Naive B cell (primary cell): ENCODE data around the gene CRMP1. TPM values are rescaled to one million over a fixed set of nuclear protein-coding genes. Genes with fewer than 3 reads are reported as not detected.
A peak's percentile ranks its signal among the peaks of the same experiment; 100 is the strongest.

Experiments used
- ATAC-seq, 2 donors: fragments of 150-1000 bp; cut with Tn5 transposase; 2 replicates each; pipeline ENCODE4 v1.10.0; 2021; ENCODE audit warnings: low read depth in 2 of 2, mild to moderate bottlenecking in 2 of 2, moderate library complexity in 2 of 2
- DNase-seq: peaks from one replicate; pipeline ENCODE4 v3.0.0; 2022
- H3K27ac Mint-ChIP-seq, 6 donors: one replicate each; pipeline ENCODE4 v1.8.0; 2020 to 2022; ENCODE audit warnings: mild to moderate bottlenecking in 6 of 6, mixed read lengths in 6 of 6, moderate library complexity in 5 of 6, inconsistent platforms in 2 of 6
- H3K27me3 Mint-ChIP-seq, 3 donors: one replicate each; pipeline ENCODE4 v1.8.0; 2021 to 2022; ENCODE audit warnings: mixed read lengths in 3 of 3, mild to moderate bottlenecking in 1 of 3
- H3K36me3 Mint-ChIP-seq, 2 donors: one replicate each; pipeline ENCODE4 v1.8.0; 2020 to 2022; ENCODE audit warnings: mixed read lengths in 2 of 2, inconsistent platforms in 1 of 2, mild to moderate bottlenecking in 1 of 2
- H3K4me1 Mint-ChIP-seq, 3 donors: one replicate each; pipeline ENCODE4 v1.8.0; 2020 to 2022; ENCODE audit warnings: mixed read lengths in 3 of 3, inconsistent platforms in 1 of 3, mild to moderate bottlenecking in 1 of 3, moderate library complexity in 1 of 3
- H3K4me3 Mint-ChIP-seq, 8 donors: one replicate each; pipeline ENCODE4 v1.8.0; 2020 to 2022; ENCODE audit warnings: mild to moderate bottlenecking in 8 of 8, mixed read lengths in 8 of 8, moderate library complexity in 8 of 8, inconsistent platforms in 2 of 8
- H3K9me3 Mint-ChIP-seq, 7 donors: one replicate each; pipeline ENCODE4 v1.8.0; 2020 to 2022; ENCODE audit warnings: mixed read lengths in 7 of 7, mild to moderate bottlenecking in 5 of 7, inconsistent platforms in 2 of 7, moderate library complexity in 1 of 7
- polyA plus RNA-seq, 6 donors: library from polyadenylated mRNA; unstranded; fragments of 300-500 nt; fragmentation: Illumina TruSeq; gene quantifications; one replicate each; pipeline ENCODE4 v1.2.3, GENCODE V29; 2021; ENCODE audit warnings: low read depth in 6 of 6

The CRMP1 gene
- polyA plus RNA-seq, 6 donors from 2014 or later, result 0.49 to 3.5 (median 1.3) TPM; not detected in 1

DNA sequence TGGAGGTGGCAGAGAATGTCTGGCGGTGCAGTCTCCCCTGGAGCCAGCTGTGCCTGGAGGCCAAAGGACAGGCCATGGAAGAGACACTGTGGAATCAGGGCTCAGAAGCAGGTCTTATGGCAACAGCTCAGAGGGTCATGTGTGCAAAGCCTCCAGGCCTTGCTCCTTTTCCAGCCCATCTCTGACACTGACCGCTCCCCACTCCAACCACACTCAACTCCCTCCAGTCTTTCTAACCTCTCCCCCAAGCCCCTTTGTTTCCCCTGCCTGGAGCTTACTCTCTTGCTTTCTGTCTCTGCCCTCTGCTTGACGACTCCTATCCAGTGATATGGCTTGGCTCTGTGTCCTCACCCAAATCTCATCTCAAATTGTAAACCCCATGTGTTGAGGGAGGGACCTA, 34.2 kb upstream of the CRMP1 start:
- Mint-ChIP-seq H3K36me3 (no peaks in the 10 kb centered on the region), H3K4me1 (peaks cover 4 to 10% (median 9%) of the 10 kb centered on the region in 3 donors), H3K9me3 (peaks cover 0 to 6% (median 3%) of the 10 kb centered on the region in 7 donors), H3K27ac (no peak overlapping the region), H3K27me3 (peaks cover 14 to 26% (median 21%) of the 10 kb centered on the region in 3 donors), H3K4me3 (no peak overlapping the region)
- no peak for ATAC-seq
- DNase-seq, result no peak

DNA sequence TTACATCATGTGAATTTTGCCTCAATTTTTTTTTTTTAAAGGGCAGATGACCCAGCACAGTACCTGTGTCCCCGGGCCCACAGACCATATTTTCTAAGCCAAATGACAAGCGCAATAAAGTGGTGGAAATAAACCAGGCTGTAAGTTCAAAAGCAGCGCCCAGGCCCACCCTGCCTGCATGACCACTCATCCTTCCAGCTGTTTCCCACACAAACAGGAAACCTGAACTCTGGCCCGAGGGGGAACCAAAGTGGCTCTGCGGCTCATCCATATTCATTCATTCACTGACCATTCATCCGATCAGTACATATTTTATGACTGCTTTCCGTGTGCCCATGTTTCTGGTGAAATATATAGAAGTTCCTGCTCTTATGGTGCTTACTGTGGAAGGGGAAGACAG, 33.7 kb upstream of the CRMP1 start:
- peaks cover 4 to 10% (median 9%) of the 10 kb centered on the region in 3 donors for H3K4me1 Mint-ChIP-seq

DNA sequence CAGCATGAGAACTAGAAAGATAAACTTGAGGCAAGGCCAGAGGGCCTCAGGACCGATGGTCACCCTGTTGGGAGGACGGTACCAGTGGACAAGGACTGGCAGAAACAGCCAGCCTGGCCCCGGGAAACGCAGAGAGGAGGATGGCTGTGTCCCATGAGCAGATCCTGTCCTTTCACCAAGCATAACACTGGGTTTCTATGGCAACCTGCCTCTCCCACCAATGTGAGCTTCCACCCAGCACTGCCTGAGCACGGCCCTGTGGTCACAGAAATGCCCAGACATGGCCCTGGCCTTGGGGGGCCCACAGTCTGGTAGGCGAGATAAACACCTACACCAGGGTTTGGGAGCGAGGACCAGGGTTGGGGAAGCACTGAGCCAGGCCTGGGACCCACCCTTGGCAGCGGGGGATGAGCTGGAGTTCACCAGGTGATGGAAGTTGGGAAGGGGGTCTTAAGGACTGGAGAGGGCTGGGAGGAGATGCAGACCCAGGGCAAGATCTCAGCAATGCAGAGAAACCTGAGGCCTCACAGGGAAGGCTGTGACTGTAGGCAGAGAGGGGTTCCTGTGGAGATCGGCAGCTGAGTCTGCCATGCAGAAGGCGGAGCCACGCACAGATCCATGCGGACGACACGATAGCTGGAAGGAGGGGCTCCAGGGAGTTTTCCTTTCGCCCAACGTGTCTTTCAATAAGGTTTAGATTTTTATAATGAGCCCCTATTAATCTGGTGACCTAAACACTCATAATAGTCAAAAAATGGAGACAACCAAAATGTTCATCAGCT, 32.7 kb upstream of the CRMP1 start:
- Mint-ChIP-seq H3K27ac (no peak overlapping the region), H3K9me3 (peaks cover 0 to 6% (median 3%) of the 10 kb centered on the region in 7 donors), H3K27me3 (peaks cover 23 to 29% (median 24%) of the 10 kb centered on the region in 3 donors), H3K4me3 (peak overlapping the region in 1 of 8 donors; percentile 76), H3K4me1 (peaks cover 4 to 10% (median 9%) of the 10 kb centered on the region in 3 donors), H3K36me3 (no peaks in the 10 kb centered on the region)
- ATAC-seq (no peak), DNase-seq (no peak)

More for the DNA sequence above, 33.7 kb upstream of the CRMP1 start:
- no peak overlapping the region for H3K4me3 Mint-ChIP-seq
- peaks cover 0 to 6% (median 3%) of the 10 kb centered on the region in 7 donors for H3K9me3 Mint-ChIP-seq
- no peaks in the 10 kb centered on the region for H3K36me3 Mint-ChIP-seq
- DNase-seq (no peak), ATAC-seq (no peak)
- H3K27me3 Mint-ChIP-seq, result peaks cover 17 to 25% (median 22%) of the 10 kb centered on the region in 3 donors
- H3K27ac Mint-ChIP-seq, result peak overlapping the region in 1 of 6 donors; percentile 8

DNA sequence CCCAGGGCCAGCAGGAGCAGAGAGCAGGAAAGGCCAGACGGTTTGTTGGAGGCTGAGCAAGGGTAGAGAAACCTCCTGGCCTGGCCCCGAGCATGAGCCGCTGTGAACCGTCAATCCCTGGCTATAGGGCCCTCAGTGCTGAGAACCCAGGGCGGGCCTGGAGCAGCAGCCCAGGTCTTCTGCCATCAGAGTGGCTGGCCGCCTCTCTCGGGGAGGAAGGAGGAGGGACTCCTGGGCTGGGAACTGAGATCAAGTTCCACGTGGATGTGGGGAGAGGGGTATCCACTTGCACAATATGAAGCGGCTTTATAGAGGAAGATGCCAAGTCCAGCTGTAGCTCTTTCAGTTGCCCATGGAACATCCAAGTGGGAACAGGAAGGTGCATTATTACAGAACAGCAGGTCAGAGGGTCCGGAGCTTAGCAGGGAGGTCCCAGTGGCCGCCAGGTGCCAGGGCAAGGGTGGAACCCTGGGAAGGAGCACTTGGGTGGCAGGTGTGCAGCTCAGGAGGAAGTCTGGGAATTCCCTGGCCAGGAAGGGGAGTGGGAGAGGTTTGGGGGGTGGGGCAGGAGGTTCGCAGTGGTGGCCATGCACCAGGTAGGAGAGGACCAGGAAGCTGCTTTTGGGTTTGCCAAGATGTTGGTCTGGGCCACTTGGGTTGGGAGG, 31.7 kb upstream of the CRMP1 start:
- Mint-ChIP-seq H3K4me3 (peak overlapping the region in 2 of 8 donors; percentile 29 to 74), H3K36me3 (peaks cover 0 to 4% of the 10 kb centered on the region in 2 donors), H3K27me3 (peaks cover 25 to 33% (median 26%) of the 10 kb centered on the region in 3 donors), H3K4me1 (peaks cover 4 to 10% (median 9%) of the 10 kb centered on the region in 3 donors), H3K27ac (no peak overlapping the region), H3K9me3 (peaks cover 0 to 6% (median 3%) of the 10 kb centered on the region in 7 donors)
- ATAC-seq (no peak), DNase-seq (no peak)

DNA sequence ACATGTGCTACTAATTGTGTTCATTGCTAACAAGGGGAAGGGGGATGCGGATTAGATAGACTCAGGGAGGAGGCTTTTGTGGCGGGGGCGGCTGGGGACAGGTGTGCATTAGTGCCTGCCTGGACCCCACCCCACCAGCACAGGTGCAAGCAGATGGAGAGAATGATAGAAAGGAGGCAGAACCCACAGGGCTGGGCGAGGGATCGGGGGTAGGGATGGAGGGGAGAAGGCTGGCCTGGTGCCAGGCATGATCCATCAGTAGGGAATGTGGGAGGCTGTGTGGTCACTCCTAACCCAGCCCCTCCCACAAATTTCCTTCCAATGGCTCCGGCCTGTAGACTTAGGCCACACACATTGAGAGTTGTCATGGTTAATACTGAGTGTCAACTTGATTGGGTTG, 30.5 kb upstream of the CRMP1 start:
- DNase-seq (no peak), ATAC-seq (no peak)
- Mint-ChIP-seq H3K36me3 (peaks cover 0 to 4% of the 10 kb centered on the region in 2 donors), H3K27ac (no peak overlapping the region), H3K9me3 (peaks cover 0 to 6% (median 3%) of the 10 kb centered on the region in 7 donors), H3K27me3 (peaks cover 29 to 43% (median 34%) of the 10 kb centered on the region in 3 donors), H3K4me3 (no peak overlapping the region), H3K4me1 (peaks cover 4 to 11% (median 10%) of the 10 kb centered on the region in 3 donors)

DNA sequence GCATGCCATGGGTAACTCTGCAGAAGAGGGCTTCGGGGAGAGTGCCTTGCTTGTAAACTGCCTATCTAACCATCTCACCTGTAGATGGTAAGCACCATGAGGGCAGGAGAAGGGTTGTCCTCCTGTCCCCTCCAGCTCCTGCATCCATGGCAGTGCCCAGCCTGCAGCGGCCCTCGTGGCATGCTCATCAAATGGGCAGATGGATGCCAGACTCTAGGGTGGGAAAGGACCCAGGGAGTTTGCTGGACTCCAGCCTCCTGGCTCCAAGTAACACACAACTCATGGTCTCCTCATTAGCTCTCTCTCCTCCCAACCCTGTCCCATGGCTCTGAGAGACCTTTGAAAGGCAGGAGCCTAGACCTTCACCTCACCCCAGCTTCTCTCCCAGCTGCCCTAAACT, 29.7 kb upstream of the CRMP1 start:
- DNase-seq, result no peak
- Mint-ChIP-seq H3K36me3 (peaks cover 0 to 4% of the 10 kb centered on the region in 2 donors), H3K4me3 (no peak overlapping the region), H3K4me1 (peaks cover 4 to 14% (median 7%) of the 10 kb centered on the region in 3 donors), H3K27me3 (peaks cover 33 to 43% (median 34%) of the 10 kb centered on the region in 3 donors), H3K9me3 (peaks cover 0 to 5% (median 3%) of the 10 kb centered on the region in 7 donors), H3K27ac (no peak overlapping the region)
- no peak for ATAC-seq

DNA sequence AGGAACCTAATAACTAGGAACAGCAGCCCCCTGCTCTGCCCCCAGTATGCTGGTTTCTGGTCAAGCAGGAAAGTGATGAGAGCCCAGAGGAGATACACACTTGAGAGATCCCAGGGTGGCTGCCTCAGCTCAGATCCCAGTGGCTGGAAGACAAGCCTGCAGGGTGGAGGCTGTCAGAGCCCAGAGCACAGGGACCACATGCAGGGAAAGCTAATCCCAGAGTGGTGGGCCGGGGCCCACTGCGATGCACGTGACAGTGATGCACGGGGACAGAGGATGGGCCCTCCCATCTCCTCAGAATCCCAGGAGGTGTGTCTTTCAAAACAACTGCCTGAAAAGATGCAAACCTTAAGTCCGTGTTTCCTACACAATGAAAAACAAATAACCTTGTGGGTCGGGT, 29.1 kb upstream of the CRMP1 start:
- H3K9me3 Mint-ChIP-seq, result peaks cover 0 to 4% (median 0%) of the 10 kb centered on the region in 7 donors
- no peak overlapping the region for H3K27ac Mint-ChIP-seq
- H3K27me3 Mint-ChIP-seq, result peaks cover 34 to 43% (median 34%) of the 10 kb centered on the region in 3 donors
- peaks cover 0 to 4% of the 10 kb centered on the region in 2 donors for H3K36me3 Mint-ChIP-seq
- peaks cover 1 to 13% (median 4%) of the 10 kb centered on the region in 3 donors for H3K4me1 Mint-ChIP-seq
- DNase-seq, result no peak
- no peak overlapping the region for H3K4me3 Mint-ChIP-seq
- no peak for ATAC-seq

DNA sequence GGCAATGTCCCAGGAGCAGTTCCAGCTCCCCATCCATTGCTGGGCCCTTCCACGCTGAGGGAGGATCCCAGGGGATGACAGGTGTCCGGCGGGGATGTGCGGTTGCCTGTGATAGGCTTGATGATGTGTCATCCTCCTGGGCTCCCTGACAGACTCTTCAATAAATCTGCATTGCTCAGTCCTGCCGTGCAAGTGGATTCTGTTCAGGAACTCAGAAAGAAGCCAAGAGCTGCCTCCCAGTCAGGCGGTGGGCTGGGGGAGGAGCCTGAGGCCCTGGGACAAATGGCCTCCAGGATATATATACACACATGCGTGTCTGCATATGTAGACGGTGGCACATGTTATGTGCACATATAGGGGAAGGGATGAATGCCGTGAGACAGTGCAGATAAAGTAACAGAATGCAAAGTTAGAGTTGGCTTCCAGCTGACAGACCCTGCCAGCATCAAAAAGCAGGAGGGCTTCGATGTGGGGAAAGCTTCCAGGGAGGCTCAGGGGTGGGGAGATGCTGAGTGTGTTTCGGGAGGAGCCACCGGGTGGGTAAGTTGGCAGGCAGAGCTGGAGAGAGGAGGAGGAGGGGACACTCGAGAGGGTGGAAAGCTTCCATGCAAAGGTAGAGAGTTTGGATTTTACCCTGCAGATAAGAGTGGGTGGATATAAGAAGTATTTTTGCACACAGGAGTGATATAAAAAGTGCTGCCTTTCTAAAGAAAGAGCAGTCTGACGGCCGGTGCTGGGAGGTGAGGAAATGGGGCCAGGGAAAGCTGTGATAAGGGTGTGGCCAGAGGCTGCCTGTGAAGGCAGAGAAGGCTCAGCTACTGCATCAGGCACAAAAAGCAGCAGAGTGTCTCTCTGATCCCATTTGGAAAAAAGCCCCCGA, 28.5 kb upstream of the CRMP1 start:
- Mint-ChIP-seq H3K27ac (no peak overlapping the region), H3K36me3 (peaks cover 0 to 4% of the 10 kb centered on the region in 2 donors), H3K4me1 (peaks cover 5 to 19% (median 6%) of the 10 kb centered on the region in 3 donors), H3K9me3 (peaks cover 0 to 3% (median 0%) of the 10 kb centered on the region in 7 donors), H3K4me3 (no peak overlapping the region), H3K27me3 (peaks cover 34 to 43% (median 34%) of the 10 kb centered on the region in 3 donors)
- ATAC-seq (no peak), DNase-seq (no peak)

DNA sequence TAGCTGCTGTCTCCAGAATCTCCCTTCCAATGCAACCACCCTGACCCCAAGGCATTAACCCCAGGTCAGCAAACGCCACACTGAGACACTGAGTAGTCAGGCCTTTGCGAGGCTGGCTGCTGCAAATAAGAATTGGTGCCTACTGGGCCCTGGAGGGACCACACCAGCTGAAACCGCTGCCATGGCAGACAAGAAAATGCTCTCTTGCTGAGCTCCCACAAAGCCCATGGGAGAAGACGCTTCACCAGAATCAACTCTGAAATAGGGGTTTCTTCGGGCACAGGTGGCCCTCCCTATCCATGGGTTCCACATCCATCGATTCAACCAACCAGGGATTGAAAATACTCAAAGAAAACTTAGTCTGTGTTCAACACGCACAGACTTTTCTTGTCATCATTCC, 26.7 kb upstream of the CRMP1 start:
- peaks cover 34 to 49% (median 34%) of the 10 kb centered on the region in 3 donors for H3K27me3 Mint-ChIP-seq

DNA sequence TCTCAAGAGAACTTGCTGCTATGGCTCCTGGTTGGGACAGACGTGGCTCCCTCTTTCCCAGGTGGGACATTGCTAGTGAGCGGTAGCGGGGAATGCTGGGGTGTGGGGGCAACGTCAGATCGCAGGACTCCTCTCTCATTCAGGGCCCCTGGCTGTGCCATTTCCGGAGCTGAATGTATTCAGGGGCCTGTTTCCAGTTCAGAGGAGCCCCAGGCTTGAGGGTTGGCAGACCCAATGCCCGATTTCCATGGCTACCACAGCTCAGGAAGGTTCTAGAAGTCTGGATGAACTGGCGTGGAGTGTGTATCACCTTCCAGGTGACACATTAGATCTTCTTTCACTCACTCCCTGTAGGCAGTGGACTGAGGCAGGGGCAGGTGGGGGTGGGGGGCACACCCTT, 26.2 kb upstream of the CRMP1 start:
- H3K27ac Mint-ChIP-seq, result no peak overlapping the region
- H3K27me3 Mint-ChIP-seq, result peaks cover 34 to 49% (median 34%) of the 10 kb centered on the region in 3 donors
- peaks cover 6 to 26% (median 13%) of the 10 kb centered on the region in 3 donors for H3K4me1 Mint-ChIP-seq

More for the DNA sequence above, 26.7 kb upstream of the CRMP1 start:
- ATAC-seq (no peak), DNase-seq (no peak)
- H3K4me1 Mint-ChIP-seq, result peaks cover 6 to 26% (median 13%) of the 10 kb centered on the region in 3 donors
- no peak overlapping the region for H3K27ac Mint-ChIP-seq
- H3K9me3 Mint-ChIP-seq, result peaks cover 0 to 4% (median 0%) of the 10 kb centered on the region in 7 donors
- peaks cover 0 to 4% of the 10 kb centered on the region in 2 donors for H3K36me3 Mint-ChIP-seq
- H3K4me3 Mint-ChIP-seq, result no peak overlapping the region

DNA sequence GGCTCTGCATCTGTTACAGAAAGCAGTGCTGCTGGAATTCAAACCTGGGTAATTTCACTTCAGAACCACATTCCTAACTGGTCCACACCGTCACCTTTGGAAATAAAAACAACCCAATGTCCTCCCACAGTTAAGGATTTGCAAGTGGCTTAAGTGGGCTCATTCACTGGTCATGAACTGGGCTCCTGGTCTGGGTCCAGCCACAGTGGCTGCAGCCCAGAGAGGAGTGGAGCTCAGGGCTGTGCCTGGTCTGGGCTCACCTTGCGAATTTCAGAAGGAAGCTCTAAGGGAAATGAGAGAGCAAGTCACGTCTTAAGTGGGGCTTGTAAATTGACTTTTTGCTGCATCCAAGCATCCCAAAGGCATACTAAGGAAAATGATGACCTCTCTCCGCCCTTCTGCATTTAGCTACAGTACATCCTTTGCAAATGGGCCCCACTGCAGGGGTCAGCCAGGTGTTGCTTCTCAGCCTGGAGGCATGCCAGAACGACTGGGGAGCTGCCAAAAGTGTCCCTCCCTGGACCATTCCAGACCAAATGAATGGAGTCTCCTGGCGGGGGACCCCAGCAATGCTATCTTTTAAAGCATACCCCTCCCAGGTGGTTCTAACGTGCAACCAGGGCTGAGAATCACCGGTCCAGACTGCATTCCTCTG, 25.6 kb upstream of the CRMP1 start:
- Mint-ChIP-seq H3K4me1 (peaks cover 6 to 26% (median 13%) of the 10 kb centered on the region in 3 donors), H3K27ac (no peak overlapping the region), H3K27me3 (peaks cover 33 to 49% (median 33%) of the 10 kb centered on the region in 3 donors), H3K36me3 (peaks cover 0 to 4% of the 10 kb centered on the region in 2 donors), H3K4me3 (peak overlapping the region in 2 of 8 donors; percentile 25 to 52), H3K9me3 (peaks cover 0 to 7% (median 0%) of the 10 kb centered on the region in 7 donors)
- ATAC-seq, result no peak
- DNase-seq, result no peak

More for the DNA sequence above, 26.2 kb upstream of the CRMP1 start:
- Mint-ChIP-seq H3K36me3 (peaks cover 0 to 4% of the 10 kb centered on the region in 2 donors), H3K4me3 (peak overlapping the region in 1 of 8 donors; percentile 52), H3K9me3 (peaks cover 0 to 4% (median 0%) of the 10 kb centered on the region in 7 donors)
- no peak for ATAC-seq
- DNase-seq, result no peak

DNA sequence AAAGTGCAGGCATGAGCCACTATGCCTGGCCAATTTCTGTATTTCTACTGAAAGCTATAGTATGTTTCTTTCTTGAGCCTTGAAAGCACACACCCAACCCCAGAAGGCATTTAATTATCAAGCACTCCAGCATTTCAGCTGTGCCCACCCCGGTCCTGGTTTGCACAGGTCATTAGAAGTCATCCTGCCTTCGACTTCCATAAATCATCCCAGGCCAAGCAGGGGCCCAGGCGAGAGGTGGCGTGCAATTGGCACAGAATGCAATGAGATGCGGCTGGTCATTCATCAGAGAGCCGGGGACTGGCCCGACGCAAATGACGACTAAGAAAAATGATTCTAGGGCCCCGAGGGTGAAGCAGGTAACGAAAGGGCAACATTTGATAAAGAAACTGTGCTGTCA, 24.8 kb upstream of the CRMP1 start:
- peak overlapping the region in 2 of 6 donors; percentile 42 to 83 for H3K27ac Mint-ChIP-seq
- peaks cover 25 to 43% (median 30%) of the 10 kb centered on the region in 3 donors for H3K27me3 Mint-ChIP-seq
- no peak for ATAC-seq

More for the DNA sequence above, 24.8 kb upstream of the CRMP1 start:
- peak overlapping the region in 2 of 8 donors; percentile 22 to 84 for H3K4me3 Mint-ChIP-seq
- DNase-seq, result no peak
- peaks cover 3 to 5% of the 10 kb centered on the region in 2 donors for H3K36me3 Mint-ChIP-seq
- H3K9me3 Mint-ChIP-seq, result peaks cover 0 to 8% (median 4%) of the 10 kb centered on the region in 7 donors
- H3K4me1 Mint-ChIP-seq, result peaks cover 6 to 26% (median 13%) of the 10 kb centered on the region in 3 donors
